ENCODE results near the gene ZNF341. TPM values are rescaled to one million over a fixed set of nuclear protein-coding genes. Genes with fewer than 3 reads are reported as not detected.

Gene ZNF341
- total RNA-seq, 1 donor from 2014 or later: 2.8 TPM

GRCh38 chr20:33689973-33690372 is 41.8 kb upstream of the ZNF341 start:
- H3K36me3 Mint-ChIP-seq (ENCODE audit: low read depth): no peaks in the 10 kb centered on the region
- no peak overlapping the region for H3K27ac Mint-ChIP-seq (ENCODE audit: unreplicated experiment)
- H3K4me3 Mint-ChIP-seq (ENCODE audit: unreplicated experiment): no peak overlapping the region
- DNase-seq (ENCODE audit: low spot score): no peak
- TF ChIP-seq CTCF (IDR thresholded peaks at IDR 0.05): no peak
- no peaks in the 10 kb centered on the region for H3K9me3 Mint-ChIP-seq (ENCODE audit: low read depth)
- no peaks in the 10 kb centered on the region for H3K27me3 Mint-ChIP-seq (ENCODE audit: low read depth)
- H3K4me1 Mint-ChIP-seq (ENCODE audit: low read depth): peaks cover 14% of the 10 kb centered on the region

GRCh38 chr20:33693289-33693688 is 38.5 kb upstream of the ZNF341 start:
- no peak for DNase-seq (ENCODE audit: low spot score)
- H3K4me1 Mint-ChIP-seq (ENCODE audit: low read depth): peaks cover 3% of the 10 kb centered on the region
- TF ChIP-seq CTCF (IDR thresholded peaks at IDR 0.05): no peak
- no peak overlapping the region for H3K4me3 Mint-ChIP-seq (ENCODE audit: unreplicated experiment)
- no peak overlapping the region for H3K27ac Mint-ChIP-seq (ENCODE audit: unreplicated experiment)
- no peaks in the 10 kb centered on the region for H3K9me3 Mint-ChIP-seq (ENCODE audit: low read depth)
- H3K36me3 Mint-ChIP-seq (ENCODE audit: low read depth): no peaks in the 10 kb centered on the region
- H3K27me3 Mint-ChIP-seq (ENCODE audit: low read depth): no peaks in the 10 kb centered on the region

GRCh38 chr20:33693741-33694638 is 37.8 kb upstream of the ZNF341 start:
- TF ChIP-seq CTCF (IDR thresholded peaks at IDR 0.05): no peak
- H3K36me3 Mint-ChIP-seq (ENCODE audit: low read depth): no peaks in the 10 kb centered on the region
- no peaks in the 10 kb centered on the region for H3K9me3 Mint-ChIP-seq (ENCODE audit: low read depth)
- H3K27me3 Mint-ChIP-seq (ENCODE audit: low read depth): no peaks in the 10 kb centered on the region
- peaks cover 3% of the 10 kb centered on the region for H3K4me1 Mint-ChIP-seq (ENCODE audit: low read depth)
- H3K27ac Mint-ChIP-seq (ENCODE audit: unreplicated experiment): no peak overlapping the region
- DNase-seq (ENCODE audit: low spot score): no peak
- no peak overlapping the region for H3K4me3 Mint-ChIP-seq (ENCODE audit: unreplicated experiment)

GRCh38 chr20:33694639-33695012 is 37.2 kb upstream of the ZNF341 start:
- H3K36me3 Mint-ChIP-seq (ENCODE audit: low read depth): no peaks in the 10 kb centered on the region
- no peaks in the 10 kb centered on the region for H3K27me3 Mint-ChIP-seq (ENCODE audit: low read depth)
- no peak overlapping the region for H3K27ac Mint-ChIP-seq (ENCODE audit: unreplicated experiment)
- no peaks in the 10 kb centered on the region for H3K9me3 Mint-ChIP-seq (ENCODE audit: low read depth)
- DNase-seq (ENCODE audit: low spot score): no peak
- H3K4me1 Mint-ChIP-seq (ENCODE audit: low read depth): peaks cover 3% of the 10 kb centered on the region
- H3K4me3 Mint-ChIP-seq (ENCODE audit: unreplicated experiment): no peak overlapping the region
- TF ChIP-seq CTCF (IDR thresholded peaks at IDR 0.05): no peak

GRCh38 chr20:33696448-33696847 is 35.3 kb upstream of the ZNF341 start:
- Mint-ChIP-seq H3K36me3 (ENCODE audit: low read depth) (no peaks in the 10 kb centered on the region), H3K27me3 (ENCODE audit: low read depth) (no peaks in the 10 kb centered on the region), H3K4me3 (ENCODE audit: unreplicated experiment) (no peak overlapping the region), H3K9me3 (ENCODE audit: low read depth) (no peaks in the 10 kb centered on the region), H3K27ac (ENCODE audit: unreplicated experiment) (no peak overlapping the region), H3K4me1 (ENCODE audit: low read depth) (no peaks in the 10 kb centered on the region)
- no peak for DNase-seq (ENCODE audit: low spot score)
- TF ChIP-seq CTCF (IDR thresholded peaks at IDR 0.05): no peak

All from chondrocyte (in vitro differentiated cells).